ENCODE measurements around the gene MPPE1.
A peak's percentile ranks its signal among the peaks of the same experiment; 100 is the strongest.

GRCh38 chr18:11851806-11852337 is 56.2 kb downstream of the MPPE1 start:
- no peak for TF ChIP-seq CTCF (IDR thresholded peaks at IDR 0.05)
- TF ChIP-seq POLR2AphosphoS5 (IDR thresholded peaks at IDR 0.05) = peak; percentile 31
- no peak for TF ChIP-seq POLR2A (IDR thresholded peaks at IDR 0.05)
- TF ChIP-seq EP300 (IDR thresholded peaks at IDR 0.05) = peak; percentile 13

Measured in gastroesophageal sphincter (tissue), 3 donors.